Measurements from ENCODE around the gene CNTRL.
"Not testable (repeated sequence)": the region's sequence is repeated elsewhere in the genome, so short reads cannot be mapped to it uniquely, and the experiment has no call there.

CNTRL gene

GRCh38 chr9:121073038-121073437, 1.7 kb upstream of the CNTRL start:
- Histone ChIP-seq H3K27ac (ENCODE audit: low read length) (no peak overlapping the region), H3K9me3 (ENCODE audit: control insufficient read depth in 1 of 2, low read length in 2 of 2) (no peaks in the 10 kb centered on the region), H3K27me3 (ENCODE audit: low read depth, low read length) (no peaks in the 10 kb centered on the region), H3K36me3 (ENCODE audit: control insufficient read depth in 1 of 2, insufficient read depth in 2 of 2, low read length in 2 of 2) (no peaks in the 10 kb centered on the region), H3K4me1 (ENCODE audit: control insufficient read depth in 1 of 2, insufficient read depth in 2 of 2, low read length in 2 of 2) (peaks cover 0 to 10% of the 10 kb centered on the region in 2 donors), H3K4me3 (ENCODE audit: low read depth in 1 of 2, low read length in 2 of 2) (no peak overlapping the region)

GRCh38 chr9:121075251-121076036, 689 bp downstream of the CNTRL start:
- Histone ChIP-seq H3K4me3 (ENCODE audit: low read depth in 1 of 2, low read length in 2 of 2) (peak overlapping the region; percentile 78 to 90), H3K36me3 (ENCODE audit: control insufficient read depth in 1 of 2, insufficient read depth in 2 of 2, low read length in 2 of 2) (no peaks in the 10 kb centered on the region), H3K9me3 (ENCODE audit: control insufficient read depth in 1 of 2, low read length in 2 of 2) (no peaks in the 10 kb centered on the region), H3K4me1 (ENCODE audit: control insufficient read depth in 1 of 2, insufficient read depth in 2 of 2, low read length in 2 of 2) (peaks cover 0 to 10% of the 10 kb centered on the region in 2 donors), H3K27ac (ENCODE audit: low read length) (peak overlapping the region; percentile 74), H3K27me3 (ENCODE audit: low read depth, low read length) (no peaks in the 10 kb centered on the region)

GRCh38 chr9:121082075-121082474, 7.3 kb downstream of the CNTRL start:
- H3K36me3 ChIP-seq (ENCODE audit: control insufficient read depth in 1 of 2, insufficient read depth in 2 of 2, low read length in 2 of 2), result peaks cover 8 to 10% of the 10 kb centered on the region in 2 donors
- no peak overlapping the region for H3K27ac ChIP-seq (ENCODE audit: low read length)
- no peaks in the 10 kb centered on the region for H3K4me1 ChIP-seq (ENCODE audit: control insufficient read depth in 1 of 2, insufficient read depth in 2 of 2, low read length in 2 of 2)
- no peaks in the 10 kb centered on the region for H3K9me3 ChIP-seq (ENCODE audit: control insufficient read depth in 1 of 2, low read length in 2 of 2)
- H3K4me3 ChIP-seq (ENCODE audit: low read depth in 1 of 2, low read length in 2 of 2), result no peak overlapping the region
- H3K27me3 ChIP-seq (ENCODE audit: low read depth, low read length), result no peaks in the 10 kb centered on the region

GRCh38 chr9:121085661-121086060, 10.9 kb downstream of the CNTRL start:
- Histone ChIP-seq H3K4me3 (ENCODE audit: low read depth in 1 of 2, low read length in 2 of 2) (no peak overlapping the region), H3K27ac (ENCODE audit: low read length) (no peak overlapping the region), H3K4me1 (ENCODE audit: control insufficient read depth in 1 of 2, insufficient read depth in 2 of 2, low read length in 2 of 2) (no peaks in the 10 kb centered on the region), H3K36me3 (ENCODE audit: control insufficient read depth in 1 of 2, insufficient read depth in 2 of 2, low read length in 2 of 2) (peaks cover 10 to 13% of the 10 kb centered on the region in 2 donors), H3K27me3 (ENCODE audit: low read depth, low read length) (no peaks in the 10 kb centered on the region), H3K9me3 (ENCODE audit: control insufficient read depth in 1 of 2, low read length in 2 of 2) (no peaks in the 10 kb centered on the region)

DNA sequence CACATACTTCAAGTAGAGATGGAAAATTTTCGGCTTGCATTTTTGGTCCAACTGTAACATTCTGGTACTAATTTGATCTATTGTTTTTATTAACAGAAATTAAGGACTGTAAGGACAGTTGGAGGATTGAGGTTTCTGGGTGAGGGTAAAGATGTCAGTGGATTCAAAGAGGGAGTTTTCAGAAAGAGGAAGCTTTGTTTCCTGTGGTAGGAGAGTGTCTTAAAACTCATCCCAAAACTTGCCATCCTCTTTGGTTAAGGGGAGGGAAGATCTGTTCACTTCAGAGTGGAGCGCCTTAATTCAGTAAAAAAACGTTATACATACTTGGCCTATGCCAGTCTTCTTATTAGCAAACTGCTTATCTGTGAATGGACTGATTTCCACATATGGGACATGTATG, 13.8 kb downstream of the CNTRL start:
- H3K27ac ChIP-seq (ENCODE audit: low read length), result no peak overlapping the region
- no peaks in the 10 kb centered on the region for H3K9me3 ChIP-seq (ENCODE audit: control insufficient read depth in 1 of 2, low read length in 2 of 2)
- H3K27me3 ChIP-seq (ENCODE audit: low read depth, low read length), result no peaks in the 10 kb centered on the region
- peaks cover 4 to 7% of the 10 kb centered on the region in 2 donors for H3K36me3 ChIP-seq (ENCODE audit: control insufficient read depth in 1 of 2, insufficient read depth in 2 of 2, low read length in 2 of 2)
- H3K4me1 ChIP-seq (ENCODE audit: control insufficient read depth in 1 of 2, insufficient read depth in 2 of 2, low read length in 2 of 2), result no peaks in the 10 kb centered on the region
- H3K4me3 ChIP-seq (ENCODE audit: low read depth in 1 of 2, low read length in 2 of 2), result no peak overlapping the region

DNA sequence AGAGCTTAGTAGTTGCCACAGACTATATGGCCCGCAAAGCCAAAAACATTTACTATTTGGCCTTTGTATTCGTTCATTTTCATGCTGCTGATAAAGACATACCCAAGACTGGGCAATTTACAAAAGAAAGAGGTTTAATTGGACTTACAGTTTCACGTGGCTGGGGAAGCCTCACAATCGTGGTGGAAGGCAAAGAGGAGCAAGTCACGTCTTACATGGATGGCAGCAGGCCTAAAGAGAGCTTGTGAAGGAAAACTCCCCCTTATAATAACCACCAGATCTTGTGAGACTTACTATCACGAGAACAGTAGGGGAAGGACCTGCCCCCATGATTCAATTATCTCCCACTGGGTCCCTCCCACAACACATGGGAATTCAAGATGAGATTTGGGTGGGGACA, 16.0 kb downstream of the CNTRL start:
- not testable (repeated sequence) for H3K36me3 ChIP-seq (ENCODE audit: control insufficient read depth in 1 of 2, insufficient read depth in 2 of 2, low read length in 2 of 2); H3K4me1 ChIP-seq (ENCODE audit: control insufficient read depth in 1 of 2, insufficient read depth in 2 of 2, low read length in 2 of 2); H3K27ac ChIP-seq (ENCODE audit: low read length); H3K9me3 ChIP-seq (ENCODE audit: control insufficient read depth in 1 of 2, low read length in 2 of 2); H3K4me3 ChIP-seq (ENCODE audit: low read depth in 1 of 2, low read length in 2 of 2); H3K27me3 ChIP-seq (ENCODE audit: low read depth, low read length)

- Histone ChIP-seq H3K27ac (ENCODE audit: low read length) (no peak overlapping the region), H3K4me3 (ENCODE audit: low read depth in 1 of 2, low read length in 2 of 2) (no peak overlapping the region), H3K36me3 (ENCODE audit: control insufficient read depth in 1 of 2, insufficient read depth in 2 of 2, low read length in 2 of 2) (peaks cover 0 to 11% of the 10 kb centered on the region in 2 donors), H3K27me3 (ENCODE audit: low read depth, low read length) (no peaks in the 10 kb centered on the region), H3K4me1 (ENCODE audit: control insufficient read depth in 1 of 2, insufficient read depth in 2 of 2, low read length in 2 of 2) (no peaks in the 10 kb centered on the region), H3K9me3 (ENCODE audit: control insufficient read depth in 1 of 2, low read length in 2 of 2) (no peaks in the 10 kb centered on the region)
Measured at GRCh38 chr9:121095057-121095456, 20.3 kb downstream of the CNTRL start.

GRCh38 chr9:121098567-121099198, 23.9 kb downstream of the CNTRL start:
- H3K27me3 ChIP-seq (ENCODE audit: low read depth, low read length), result no peaks in the 10 kb centered on the region
- no peaks in the 10 kb centered on the region for H3K4me1 ChIP-seq (ENCODE audit: control insufficient read depth in 1 of 2, insufficient read depth in 2 of 2, low read length in 2 of 2)

DNA sequence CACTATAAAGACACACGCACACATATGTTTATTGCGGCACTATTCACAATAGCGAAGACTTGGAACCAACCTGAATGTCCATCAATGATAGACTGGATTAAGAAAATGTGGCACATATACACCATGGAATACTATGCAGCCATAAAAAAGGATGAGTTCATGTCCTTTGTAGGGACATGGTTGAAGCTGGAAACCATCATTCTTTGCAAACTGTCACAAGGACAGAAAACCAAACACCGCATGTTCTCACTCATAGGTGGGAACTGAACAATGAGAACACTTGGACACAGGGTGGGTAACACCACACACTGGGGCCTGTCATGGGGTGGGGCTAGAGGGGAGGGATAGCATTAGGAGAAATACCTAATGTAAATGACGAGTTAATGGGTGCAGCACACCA, 29.3 kb downstream of the CNTRL start:
- H3K27me3 ChIP-seq (ENCODE audit: low read depth, low read length); H3K9me3 ChIP-seq (ENCODE audit: control insufficient read depth in 1 of 2, low read length in 2 of 2); H3K36me3 ChIP-seq (ENCODE audit: control insufficient read depth in 1 of 2, insufficient read depth in 2 of 2, low read length in 2 of 2); H3K4me1 ChIP-seq (ENCODE audit: control insufficient read depth in 1 of 2, insufficient read depth in 2 of 2, low read length in 2 of 2); H3K27ac ChIP-seq (ENCODE audit: low read length); H3K4me3 ChIP-seq (ENCODE audit: low read depth in 1 of 2, low read length in 2 of 2): not testable (repeated sequence)

More at GRCh38 chr9:121098567-121099198, 23.9 kb downstream of the CNTRL start:
- Histone ChIP-seq H3K27ac (ENCODE audit: low read length) (no peak overlapping the region), H3K36me3 (ENCODE audit: control insufficient read depth in 1 of 2, insufficient read depth in 2 of 2, low read length in 2 of 2) (peaks cover 0 to 4% of the 10 kb centered on the region in 2 donors), H3K9me3 (ENCODE audit: control insufficient read depth in 1 of 2, low read length in 2 of 2) (no peaks in the 10 kb centered on the region), H3K4me3 (ENCODE audit: low read depth in 1 of 2, low read length in 2 of 2) (no peak overlapping the region)

DNA sequence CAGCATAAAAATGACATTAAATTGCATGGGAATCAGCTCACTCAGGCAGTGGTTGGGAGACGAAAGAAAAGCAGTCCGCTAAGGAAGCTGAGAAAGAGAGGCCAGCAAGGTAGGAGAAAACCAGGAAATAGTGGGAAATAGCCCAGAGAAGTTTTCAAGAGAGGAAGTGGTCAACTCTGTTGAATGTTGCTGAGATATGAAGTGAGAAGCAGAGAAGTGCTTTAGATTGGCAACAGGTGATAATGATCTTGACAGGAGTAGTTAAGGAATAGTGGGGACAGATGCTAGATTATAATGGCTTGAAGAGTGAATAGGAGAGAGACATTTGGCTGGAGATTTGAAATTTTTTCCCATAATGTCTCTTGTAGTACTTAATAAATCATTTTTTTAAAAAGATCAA, 30.8 kb downstream of the CNTRL start:
- H3K4me1 ChIP-seq (ENCODE audit: control insufficient read depth in 1 of 2, insufficient read depth in 2 of 2, low read length in 2 of 2), result no peaks in the 10 kb centered on the region
- H3K4me3 ChIP-seq (ENCODE audit: low read depth in 1 of 2, low read length in 2 of 2), result no peak overlapping the region
- H3K36me3 ChIP-seq (ENCODE audit: control insufficient read depth in 1 of 2, insufficient read depth in 2 of 2, low read length in 2 of 2), result no peaks in the 10 kb centered on the region
- no peaks in the 10 kb centered on the region for H3K9me3 ChIP-seq (ENCODE audit: control insufficient read depth in 1 of 2, low read length in 2 of 2)
- H3K27ac ChIP-seq (ENCODE audit: low read length), result no peak overlapping the region
- no peaks in the 10 kb centered on the region for H3K27me3 ChIP-seq (ENCODE audit: low read depth, low read length)

GRCh38 chr9:121107029-121107428, 32.3 kb downstream of the CNTRL start:
- Histone ChIP-seq H3K9me3 (ENCODE audit: control insufficient read depth in 1 of 2, low read length in 2 of 2) (no peaks in the 10 kb centered on the region), H3K27me3 (ENCODE audit: low read depth, low read length) (no peaks in the 10 kb centered on the region), H3K27ac (ENCODE audit: low read length) (no peak overlapping the region), H3K4me3 (ENCODE audit: low read depth in 1 of 2, low read length in 2 of 2) (no peak overlapping the region), H3K36me3 (ENCODE audit: control insufficient read depth in 1 of 2, insufficient read depth in 2 of 2, low read length in 2 of 2) (no peaks in the 10 kb centered on the region), H3K4me1 (ENCODE audit: control insufficient read depth in 1 of 2, insufficient read depth in 2 of 2, low read length in 2 of 2) (no peaks in the 10 kb centered on the region)

Data from muscle layer of duodenum (tissue), 2 donors.